Measurements from ENCODE around the gene TMEM87A.

GRCh38 chr15:42228036-42228435, 45.2 kb downstream of the TMEM87A start:
- no peak for TF ChIP-seq CTCF (IDR thresholded peaks at IDR 0.05)
- TF ChIP-seq POLR2A (IDR thresholded peaks at IDR 0.05), result no peak

Measured in stomach (tissue), 4 donors.